GM13977 (cell line): ENCODE results near the gene STX16.
"Not testable (repeated sequence)": the region's sequence is repeated elsewhere in the genome, so short reads cannot be mapped to it uniquely, and the experiment has no call there.

Source experiments
- DNase-seq: peaks from one replicate; pipeline ENCODE4 v3.0.0; 2012; ENCODE audit warnings: low spot score
- CTCF ChIP-seq: IDR thresholded peaks from 2 replicates; pipeline ENCODE4 v1.5.1; 2012; ENCODE audit warnings: mild to moderate bottlenecking, control low read depth; ENCODE audit not compliant: insufficient read depth; ENCODE audit errors: extremely low read depth, missing control alignments
- in situ Hi-C: fragments of 300-500 bp; cut with MboI; formaldehyde crosslinking; loops from one replicate; pipeline ENCODE4 v1.12.0; 2022; ENCODE audit warnings: low sequenced_read_pairs, low pct_unique_long_range_greater_than_20kb, mixed read lengths, inconsistent platforms; ENCODE audit not compliant: unreplicated experiment

The STX16 gene

DNA sequence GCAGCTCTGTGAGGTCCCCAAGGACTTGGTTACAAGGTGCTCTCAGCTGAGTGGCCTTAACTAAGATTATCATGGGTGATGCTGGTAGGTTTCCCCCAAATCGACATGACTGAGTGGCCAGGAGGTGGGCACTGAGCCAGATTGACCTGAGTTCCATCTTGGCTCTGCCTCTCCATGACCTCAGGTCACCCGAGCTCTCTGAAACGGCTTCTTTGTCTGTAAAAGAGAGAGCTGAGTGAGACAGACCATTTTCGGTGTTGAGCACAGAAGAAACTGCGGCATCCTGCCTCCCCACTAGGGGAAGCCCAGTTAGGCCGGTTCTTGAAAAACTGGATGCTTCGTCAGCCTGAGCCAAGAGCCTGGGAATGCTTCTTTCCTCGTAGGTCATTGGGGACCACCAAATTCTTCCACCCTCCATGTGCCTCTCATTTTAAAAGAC, 14.1 kb upstream of the STX16 start:
- DNase-seq = no peak
- no peak for TF ChIP-seq CTCF
- in situ Hi-C loops = no loop called here

DNA sequence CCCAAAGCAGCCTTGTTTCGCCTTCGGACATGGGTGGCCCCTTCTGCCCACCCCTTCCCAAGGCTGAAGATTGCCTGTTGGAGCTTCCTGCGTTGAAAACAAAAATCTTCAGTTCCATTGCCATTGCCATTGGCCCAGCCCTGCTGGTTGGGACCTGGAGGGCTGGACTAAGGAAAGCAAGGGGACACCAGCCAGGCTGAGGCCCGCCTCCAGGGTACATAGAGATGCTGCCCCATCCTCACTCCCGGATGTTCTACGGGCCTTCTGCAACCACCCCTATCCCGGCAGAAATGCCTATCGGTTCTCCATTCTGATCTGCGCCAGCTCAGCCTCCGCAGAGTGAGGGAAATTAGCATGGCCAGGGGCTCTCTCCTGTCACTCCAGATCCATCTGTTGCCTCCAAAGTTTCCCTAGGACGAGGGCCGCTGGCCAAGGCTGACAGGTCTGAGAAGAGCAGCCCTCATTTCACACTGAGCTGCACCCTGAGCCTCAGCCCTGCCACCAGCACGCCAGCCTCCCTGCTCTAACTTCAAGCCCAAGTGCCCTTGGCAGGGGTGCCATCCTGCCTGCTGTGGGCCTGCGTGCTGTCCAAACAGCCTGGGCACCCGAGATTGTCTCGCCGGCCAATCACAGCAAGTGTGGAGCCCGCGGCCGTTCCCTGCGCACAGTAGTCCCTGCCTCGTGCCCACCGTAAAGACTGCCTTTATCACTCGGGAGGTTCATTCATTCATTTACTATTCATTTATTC, 13.4 kb upstream of the STX16 start:
- in situ Hi-C loops = no loop called here
- DNase-seq = no peak
- no peak for TF ChIP-seq CTCF

DNA sequence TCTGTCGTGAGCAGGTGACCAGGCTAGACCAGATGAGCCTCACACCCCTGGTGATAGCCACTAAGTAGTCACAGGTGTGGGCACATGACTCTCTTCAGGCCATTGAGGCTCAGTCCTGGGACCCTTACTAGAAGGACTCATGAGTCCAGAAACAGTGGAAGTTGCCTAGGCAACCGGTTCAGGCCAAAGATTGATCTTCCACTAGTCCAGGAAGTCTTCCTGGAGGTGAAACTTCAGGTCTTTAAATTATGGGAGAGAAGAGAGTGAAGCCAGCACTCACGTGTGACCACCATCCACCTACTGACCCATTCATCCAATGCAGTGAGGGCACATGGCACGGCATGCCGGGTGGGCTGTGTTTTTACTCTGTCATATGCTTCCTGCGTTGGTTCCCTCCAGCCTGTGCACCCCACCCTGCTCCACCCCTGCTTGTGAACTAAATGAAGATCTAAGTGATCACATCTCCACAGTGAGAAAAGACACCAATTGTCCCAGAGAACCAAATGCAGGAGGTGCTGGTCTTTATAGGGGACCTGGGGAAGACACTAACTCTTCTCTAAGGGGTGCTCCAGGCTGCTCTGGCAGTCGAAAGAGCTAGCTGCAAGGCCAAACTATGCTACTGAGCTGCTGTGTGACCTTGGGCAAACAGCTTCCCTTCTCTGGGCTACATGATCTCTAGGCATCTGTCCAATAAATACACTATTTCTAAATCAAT, 12.5 kb upstream of the STX16 start:
- in situ Hi-C loops = no loop called here
- DNase-seq = no peak
- no peak for TF ChIP-seq CTCF

DNA sequence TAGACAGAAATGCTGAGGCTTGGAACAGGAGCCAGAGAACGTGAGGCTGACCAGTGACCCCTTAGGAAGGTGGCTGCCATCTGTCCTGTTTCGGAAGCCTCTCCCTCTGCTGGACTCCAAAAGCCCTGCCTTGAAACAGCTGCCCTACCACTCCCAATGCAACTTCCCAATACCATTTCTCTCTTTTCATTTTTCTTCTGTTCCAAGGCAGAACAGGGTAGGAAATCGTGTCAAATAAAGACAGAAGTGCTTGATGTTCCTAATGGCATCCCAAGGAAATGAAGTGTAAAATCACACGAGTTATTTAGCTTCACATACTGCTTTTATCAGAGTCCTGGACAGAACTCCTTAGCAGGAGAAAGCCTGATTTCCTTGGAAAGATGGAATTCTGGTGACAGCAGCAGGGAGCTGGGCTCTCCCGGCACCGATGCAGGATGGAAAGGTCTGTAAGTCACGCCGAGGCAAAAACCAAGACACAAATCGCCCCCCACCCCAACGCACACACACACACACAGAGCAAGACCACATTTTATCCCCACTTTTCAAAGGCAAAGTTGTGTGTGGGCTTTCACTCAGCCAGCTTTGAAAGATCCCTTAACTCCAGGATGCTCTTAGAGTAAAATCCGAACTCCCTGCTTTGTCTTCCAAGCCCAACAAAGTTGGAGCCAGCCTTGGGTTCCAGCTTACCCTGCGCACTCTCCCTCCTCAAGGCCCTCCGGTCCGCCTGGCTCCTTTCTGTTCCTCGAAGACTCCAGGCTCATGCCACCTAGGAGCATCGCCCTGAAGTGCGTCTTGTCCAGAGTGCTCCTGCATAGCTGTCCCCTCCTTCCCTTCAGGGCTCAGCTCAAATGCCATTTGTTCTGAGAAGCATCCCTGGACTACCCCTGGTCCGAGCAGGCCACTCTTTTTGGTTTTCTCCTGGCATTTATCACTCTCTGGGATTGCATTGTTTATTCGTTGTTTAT, 11.6 kb upstream of the STX16 start:
- in situ Hi-C loops = no loop called here

DNA sequence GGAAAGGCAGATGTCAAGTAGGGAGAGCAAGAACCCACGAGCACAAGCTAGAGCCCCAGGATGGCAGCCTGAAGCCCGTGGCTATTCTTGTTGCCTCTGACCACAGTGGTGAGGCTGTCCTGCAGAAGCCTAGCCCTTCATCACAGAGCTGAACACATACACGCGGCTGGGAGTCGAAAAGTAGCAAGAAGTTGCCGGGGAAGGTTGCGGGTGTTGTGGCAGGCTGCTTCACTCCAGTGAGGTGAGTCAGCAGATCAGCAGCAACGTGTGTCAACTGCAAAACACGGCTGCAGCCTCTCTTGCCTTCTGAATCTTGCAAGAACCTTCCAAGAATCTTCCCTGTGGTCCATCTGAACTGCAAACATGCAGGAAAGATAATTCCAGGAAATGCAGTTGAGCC, 10.6 kb upstream of the STX16 start:
- no peak for TF ChIP-seq CTCF
- DNase-seq = no peak
- in situ Hi-C loops = no loop called here

More for the DNA sequence above, 11.6 kb upstream of the STX16 start:
- TF ChIP-seq CTCF = no peak
- no peak for DNase-seq

DNA sequence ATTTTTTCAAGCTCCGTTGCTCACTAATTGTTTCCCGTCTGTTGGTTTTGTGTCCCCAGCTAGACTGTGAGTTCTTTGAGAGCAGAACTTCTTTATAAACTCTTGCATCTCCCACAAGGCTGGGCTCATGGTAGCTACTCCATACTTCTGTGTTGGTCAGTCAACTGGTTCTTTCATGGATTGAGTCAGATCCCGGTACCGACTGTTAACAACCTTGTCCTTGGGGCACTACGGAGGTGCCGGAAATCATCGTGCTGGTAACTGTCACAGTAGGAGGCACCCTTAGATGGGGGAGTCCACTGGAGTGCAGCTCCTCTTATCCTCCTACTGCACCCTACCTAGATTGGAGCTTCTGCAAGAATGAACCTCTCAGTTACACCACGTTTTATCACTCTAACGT, 8.6 kb upstream of the STX16 start:
- DNase-seq = no peak
- in situ Hi-C loops = no loop called here
- no peak for TF ChIP-seq CTCF

- in situ Hi-C loops, DNase-seq: not testable (repeated sequence)
Measured at GRCh38 chr20:58642896-58643295, 8.2 kb upstream of the STX16 start.
